A549 (cell line): ENCODE results near the gene PTPN12.

ENCODE experiments used
- HOXA7 ChIP-seq: fragments of 250-450 bp; sonication (Bioruptor Pico); IDR thresholded peaks from 2 replicates; pipeline ENCODE4 v1.5.0; 2020; ENCODE audit warnings: mild to moderate bottlenecking, moderate library complexity
- POLR2A ChIP-seq: IDR thresholded peaks from 2 replicates; pipeline ENCODE4 v1.6.1; 2012; ENCODE audit warnings: mild to moderate bottlenecking, low read length
- POLR2AphosphoS2 ChIP-seq: conservative IDR thresholded peaks from 2 replicates; pipeline ENCODE4 v1.6.1; 2012; ENCODE audit warnings: low read length, improper control_type of control experiment, inconsistent platforms
- TF ChIP-seq, protein P1 (sequence below): fragments of 200-600 bp; sonication (generic); IDR thresholded peaks from 2 replicates; pipeline ENCODE4 v1.6.1; 2016; ENCODE audit warnings: antibody characterized with exemption, mild to moderate bottlenecking, moderate library complexity
- TF ChIP-seq, protein P2 (sequence below): fragments of >200 bp; sonication (Bioruptor Twin); formaldehyde crosslinking; IDR thresholded peaks from 3 replicates; pipeline ENCODE4 v1.5.1; 2016

DNA sequence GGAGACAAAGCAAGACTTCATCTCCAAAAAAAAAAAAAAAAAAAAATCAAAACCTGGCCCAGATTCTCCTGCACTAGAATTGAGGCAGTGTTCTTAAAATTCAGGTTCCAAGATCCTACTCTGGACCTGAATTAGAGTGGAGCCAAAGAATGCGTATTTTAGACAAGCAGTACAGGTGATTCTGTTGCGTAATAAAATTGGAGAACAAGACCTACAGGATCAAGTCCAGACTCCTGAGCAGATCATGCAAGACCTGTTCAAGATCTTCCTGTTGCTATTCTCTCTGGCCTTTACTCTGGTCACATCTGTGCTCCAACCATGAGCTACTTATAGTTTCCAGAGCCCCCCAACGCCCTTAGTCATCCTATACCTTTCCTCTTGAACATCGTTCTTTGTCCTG lies 107.7 kb downstream of the PTPN12 start:
- TF ChIP-seq, protein P1, sequence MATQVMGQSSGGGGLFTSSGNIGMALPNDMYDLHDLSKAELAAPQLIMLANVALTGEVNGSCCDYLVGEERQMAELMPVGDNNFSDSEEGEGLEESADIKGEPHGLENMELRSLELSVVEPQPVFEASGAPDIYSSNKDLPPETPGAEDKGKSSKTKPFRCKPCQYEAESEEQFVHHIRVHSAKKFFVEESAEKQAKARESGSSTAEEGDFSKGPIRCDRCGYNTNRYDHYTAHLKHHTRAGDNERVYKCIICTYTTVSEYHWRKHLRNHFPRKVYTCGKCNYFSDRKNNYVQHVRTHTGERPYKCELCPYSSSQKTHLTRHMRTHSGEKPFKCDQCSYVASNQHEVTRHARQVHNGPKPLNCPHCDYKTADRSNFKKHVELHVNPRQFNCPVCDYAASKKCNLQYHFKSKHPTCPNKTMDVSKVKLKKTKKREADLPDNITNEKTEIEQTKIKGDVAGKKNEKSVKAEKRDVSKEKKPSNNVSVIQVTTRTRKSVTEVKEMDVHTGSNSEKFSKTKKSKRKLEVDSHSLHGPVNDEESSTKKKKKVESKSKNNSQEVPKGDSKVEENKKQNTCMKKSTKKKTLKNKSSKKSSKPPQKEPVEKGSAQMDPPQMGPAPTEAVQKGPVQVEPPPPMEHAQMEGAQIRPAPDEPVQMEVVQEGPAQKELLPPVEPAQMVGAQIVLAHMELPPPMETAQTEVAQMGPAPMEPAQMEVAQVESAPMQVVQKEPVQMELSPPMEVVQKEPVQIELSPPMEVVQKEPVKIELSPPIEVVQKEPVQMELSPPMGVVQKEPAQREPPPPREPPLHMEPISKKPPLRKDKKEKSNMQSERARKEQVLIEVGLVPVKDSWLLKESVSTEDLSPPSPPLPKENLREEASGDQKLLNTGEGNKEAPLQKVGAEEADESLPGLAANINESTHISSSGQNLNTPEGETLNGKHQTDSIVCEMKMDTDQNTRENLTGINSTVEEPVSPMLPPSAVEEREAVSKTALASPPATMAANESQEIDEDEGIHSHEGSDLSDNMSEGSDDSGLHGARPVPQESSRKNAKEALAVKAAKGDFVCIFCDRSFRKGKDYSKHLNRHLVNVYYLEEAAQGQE, result no peak
- TF ChIP-seq, protein P2, sequence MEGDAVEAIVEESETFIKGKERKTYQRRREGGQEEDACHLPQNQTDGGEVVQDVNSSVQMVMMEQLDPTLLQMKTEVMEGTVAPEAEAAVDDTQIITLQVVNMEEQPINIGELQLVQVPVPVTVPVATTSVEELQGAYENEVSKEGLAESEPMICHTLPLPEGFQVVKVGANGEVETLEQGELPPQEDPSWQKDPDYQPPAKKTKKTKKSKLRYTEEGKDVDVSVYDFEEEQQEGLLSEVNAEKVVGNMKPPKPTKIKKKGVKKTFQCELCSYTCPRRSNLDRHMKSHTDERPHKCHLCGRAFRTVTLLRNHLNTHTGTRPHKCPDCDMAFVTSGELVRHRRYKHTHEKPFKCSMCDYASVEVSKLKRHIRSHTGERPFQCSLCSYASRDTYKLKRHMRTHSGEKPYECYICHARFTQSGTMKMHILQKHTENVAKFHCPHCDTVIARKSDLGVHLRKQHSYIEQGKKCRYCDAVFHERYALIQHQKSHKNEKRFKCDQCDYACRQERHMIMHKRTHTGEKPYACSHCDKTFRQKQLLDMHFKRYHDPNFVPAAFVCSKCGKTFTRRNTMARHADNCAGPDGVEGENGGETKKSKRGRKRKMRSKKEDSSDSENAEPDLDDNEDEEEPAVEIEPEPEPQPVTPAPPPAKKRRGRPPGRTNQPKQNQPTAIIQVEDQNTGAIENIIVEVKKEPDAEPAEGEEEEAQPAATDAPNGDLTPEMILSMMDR, result no peak
- TF ChIP-seq POLR2AphosphoS2, result no peak
- TF ChIP-seq POLR2A, result no peak
- no peak for TF ChIP-seq HOXA7 (CRISPR knock-in tag)
